HUES6 (cell line): ENCODE data around the gene SETD1B.

Experiments
- H3K27ac ChIP-seq: 2 replicates; pipeline ENCODE4 v1.7.0; 2013; ENCODE audit warnings: low read depth, mild to moderate bottlenecking, low read length, inconsistent platforms
- H3K27me3 ChIP-seq: 2 replicates; pipeline ENCODE4 v1.6.1; 2013; ENCODE audit warnings: low read length; ENCODE audit not compliant: control insufficient read depth, insufficient read depth
- H3K36me3 ChIP-seq: 2 replicates; pipeline ENCODE4 v1.6.1; 2013; ENCODE audit warnings: low read length; ENCODE audit not compliant: control insufficient read depth, insufficient read depth
- H3K4me1 ChIP-seq: 2 replicates; pipeline ENCODE4 v1.6.1; 2013; ENCODE audit warnings: low read length; ENCODE audit not compliant: control insufficient read depth, insufficient read depth
- H3K4me3 ChIP-seq: 2 replicates; pipeline ENCODE4 v1.5.1; 2013; ENCODE audit warnings: low read depth, low read length
- H3K9ac ChIP-seq: one replicate; pipeline ENCODE4 v1.6.1; 2013; ENCODE audit warnings: mild to moderate bottlenecking, low read length
- H3K9me3 ChIP-seq: 2 replicates; pipeline ENCODE4 v1.6.1; 2013; ENCODE audit warnings: low read depth, low read length; ENCODE audit not compliant: control insufficient read depth, insufficient read depth

SETD1B gene

DNA sequence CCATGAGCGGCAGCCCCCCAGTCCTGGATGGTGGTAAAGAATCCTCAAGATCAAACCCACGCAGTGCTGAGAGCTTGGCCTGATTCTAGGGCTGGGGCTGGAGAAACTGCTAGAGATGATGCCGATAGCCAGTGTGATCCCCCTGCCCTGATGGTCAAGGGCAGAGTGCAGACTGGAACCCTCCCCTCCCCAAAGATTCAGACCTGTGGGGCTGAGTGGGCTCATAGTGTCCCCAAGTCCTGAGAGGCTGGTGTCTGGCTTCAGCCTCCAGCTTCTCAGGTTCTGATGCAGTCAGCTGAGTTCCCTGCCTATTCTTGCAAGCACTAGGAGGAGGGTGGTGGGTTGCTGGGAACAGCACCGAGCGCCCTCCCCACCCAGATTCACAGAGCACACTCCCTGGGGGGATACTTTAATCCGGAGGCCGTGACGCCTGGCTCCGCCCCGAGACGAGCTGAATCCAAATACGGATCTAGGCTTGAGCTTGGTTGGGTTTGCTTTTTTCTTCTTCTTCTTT, 22.3 kb upstream of the SETD1B start:
- peaks cover 35% of the 10 kb centered on the region for H3K36me3 ChIP-seq
- no peak overlapping the region for H3K9ac ChIP-seq
- no peaks in the 10 kb centered on the region for H3K9me3 ChIP-seq
- H3K4me3 ChIP-seq, result no peak overlapping the region
- no peaks in the 10 kb centered on the region for H3K27me3 ChIP-seq
- no peak overlapping the region for H3K27ac ChIP-seq
- H3K4me1 ChIP-seq, result peaks cover 12% of the 10 kb centered on the region

DNA sequence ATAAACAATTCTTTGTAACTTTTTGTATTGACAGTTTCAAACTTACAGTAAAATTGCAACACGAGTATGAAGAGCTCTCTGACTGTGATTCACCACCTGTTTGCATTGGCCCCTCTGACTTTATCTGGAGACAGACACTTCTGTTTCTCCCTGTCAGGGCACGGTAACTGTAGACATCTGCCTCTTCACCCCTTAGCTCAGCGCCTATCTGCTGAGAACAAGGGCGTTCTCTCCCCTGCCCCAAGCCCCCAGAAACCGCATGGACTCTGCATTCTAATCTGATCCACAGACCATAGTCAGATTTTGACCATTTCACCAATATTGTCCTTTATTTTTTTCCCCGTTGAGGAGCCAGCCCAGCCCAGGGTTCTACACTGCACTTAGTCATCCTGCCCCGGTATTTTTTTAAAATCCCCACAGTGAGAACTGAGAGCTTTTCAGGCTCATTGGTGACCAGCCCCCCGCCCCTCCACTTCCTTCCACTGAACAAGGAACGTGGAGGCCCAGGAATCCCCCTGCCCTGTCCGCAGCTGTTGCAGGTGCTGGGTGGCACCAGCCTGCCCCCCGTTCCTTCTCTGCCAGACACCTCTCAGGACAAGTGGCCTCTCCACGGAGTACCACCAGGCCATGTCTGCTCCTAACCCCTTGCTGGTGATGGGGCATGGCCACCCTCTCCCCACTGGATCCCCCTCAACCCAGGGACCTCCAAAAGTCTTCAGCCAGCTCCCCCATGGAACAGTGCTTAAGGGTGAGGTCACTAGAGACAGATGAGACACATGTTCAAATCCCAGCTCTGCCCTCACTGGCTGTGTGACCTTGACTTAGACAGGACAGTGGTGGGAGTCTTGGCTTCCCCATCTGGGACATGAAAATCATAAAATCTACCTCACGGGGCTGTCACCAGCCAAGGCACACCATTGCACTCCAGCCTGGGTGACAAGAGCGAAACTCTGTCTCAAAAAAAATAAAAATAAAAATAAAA, 21.5 kb upstream of the SETD1B start:
- H3K4me3 ChIP-seq, result no peak overlapping the region
- H3K4me1 ChIP-seq, result peaks cover 12% of the 10 kb centered on the region
- H3K36me3 ChIP-seq, result peaks cover 39% of the 10 kb centered on the region
- H3K9ac ChIP-seq, result no peak overlapping the region
- no peak overlapping the region for H3K27ac ChIP-seq
- no peaks in the 10 kb centered on the region for H3K27me3 ChIP-seq
- H3K9me3 ChIP-seq, result no peaks in the 10 kb centered on the region

DNA sequence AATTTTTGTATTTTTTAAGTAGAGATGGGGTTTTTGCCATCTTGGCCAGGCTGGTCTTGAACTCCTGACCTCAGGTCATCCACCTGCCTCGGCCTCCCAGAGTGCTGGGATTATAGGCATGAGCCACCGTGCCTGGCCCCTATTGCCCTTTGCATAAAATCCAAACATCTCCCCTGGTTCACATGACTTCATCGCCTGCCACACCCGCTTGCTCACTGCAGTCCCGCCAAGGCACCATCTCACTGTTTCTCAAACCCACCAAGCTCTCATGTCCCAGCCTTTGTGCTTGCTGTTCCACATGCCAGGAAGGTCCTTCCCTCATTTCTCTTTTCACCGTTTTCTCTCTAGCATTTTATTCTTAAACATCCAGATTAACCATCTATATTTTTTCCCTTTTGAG, 20.0 kb upstream of the SETD1B start:
- Histone ChIP-seq H3K9ac (no peak overlapping the region), H3K4me1 (peaks cover 12% of the 10 kb centered on the region), H3K36me3 (peaks cover 40% of the 10 kb centered on the region), H3K27me3 (no peaks in the 10 kb centered on the region), H3K27ac (no peak overlapping the region), H3K4me3 (no peak overlapping the region), H3K9me3 (no peaks in the 10 kb centered on the region)

DNA sequence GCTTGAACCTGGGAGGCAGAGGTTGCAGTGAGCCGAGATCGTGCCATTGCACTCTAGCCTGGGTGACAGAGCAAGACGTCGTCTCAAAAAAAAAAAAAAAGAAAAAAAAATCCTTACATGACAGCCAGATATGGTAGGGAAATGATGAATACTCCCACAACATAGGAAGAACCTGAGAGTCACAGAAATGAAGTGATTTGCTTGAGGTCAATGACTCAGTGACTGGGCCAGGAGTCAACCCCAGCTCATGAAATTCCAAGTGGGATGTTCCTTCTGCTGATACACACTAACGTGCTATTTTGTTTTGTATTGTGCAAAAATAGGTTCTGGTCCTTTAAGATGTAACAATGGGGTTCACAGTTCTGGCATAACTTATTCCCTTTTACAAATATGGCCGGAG, 19.3 kb upstream of the SETD1B start:
- H3K27me3 ChIP-seq, result no peaks in the 10 kb centered on the region
- peaks cover 12% of the 10 kb centered on the region for H3K4me1 ChIP-seq
- no peak overlapping the region for H3K4me3 ChIP-seq
- no peak overlapping the region for H3K27ac ChIP-seq
- peaks cover 34% of the 10 kb centered on the region for H3K36me3 ChIP-seq
- no peaks in the 10 kb centered on the region for H3K9me3 ChIP-seq
- no peak overlapping the region for H3K9ac ChIP-seq

DNA sequence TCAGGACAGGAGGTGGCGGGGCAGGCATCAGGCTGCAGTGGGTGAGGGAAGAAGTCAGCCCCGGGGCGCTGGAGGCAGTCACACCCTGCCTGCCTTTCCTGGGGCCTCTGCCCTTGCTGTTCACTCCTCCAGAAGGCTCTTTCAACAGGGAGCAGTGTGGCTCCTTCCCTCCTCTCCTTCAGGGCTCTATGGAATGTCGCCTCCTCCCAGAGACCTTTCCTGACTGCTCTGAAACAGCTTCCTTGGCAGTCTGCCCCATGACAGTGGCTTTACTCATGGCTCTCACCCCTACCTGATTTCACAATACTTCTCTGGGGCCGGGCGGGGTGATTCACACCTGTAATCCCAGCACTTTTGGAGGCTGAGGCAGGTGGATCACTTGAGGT, 17.4 kb upstream of the SETD1B start:
- H3K4me3 ChIP-seq, result no peak overlapping the region
- no peak overlapping the region for H3K9ac ChIP-seq
- H3K4me1 ChIP-seq, result peaks cover 18% of the 10 kb centered on the region

DNA sequence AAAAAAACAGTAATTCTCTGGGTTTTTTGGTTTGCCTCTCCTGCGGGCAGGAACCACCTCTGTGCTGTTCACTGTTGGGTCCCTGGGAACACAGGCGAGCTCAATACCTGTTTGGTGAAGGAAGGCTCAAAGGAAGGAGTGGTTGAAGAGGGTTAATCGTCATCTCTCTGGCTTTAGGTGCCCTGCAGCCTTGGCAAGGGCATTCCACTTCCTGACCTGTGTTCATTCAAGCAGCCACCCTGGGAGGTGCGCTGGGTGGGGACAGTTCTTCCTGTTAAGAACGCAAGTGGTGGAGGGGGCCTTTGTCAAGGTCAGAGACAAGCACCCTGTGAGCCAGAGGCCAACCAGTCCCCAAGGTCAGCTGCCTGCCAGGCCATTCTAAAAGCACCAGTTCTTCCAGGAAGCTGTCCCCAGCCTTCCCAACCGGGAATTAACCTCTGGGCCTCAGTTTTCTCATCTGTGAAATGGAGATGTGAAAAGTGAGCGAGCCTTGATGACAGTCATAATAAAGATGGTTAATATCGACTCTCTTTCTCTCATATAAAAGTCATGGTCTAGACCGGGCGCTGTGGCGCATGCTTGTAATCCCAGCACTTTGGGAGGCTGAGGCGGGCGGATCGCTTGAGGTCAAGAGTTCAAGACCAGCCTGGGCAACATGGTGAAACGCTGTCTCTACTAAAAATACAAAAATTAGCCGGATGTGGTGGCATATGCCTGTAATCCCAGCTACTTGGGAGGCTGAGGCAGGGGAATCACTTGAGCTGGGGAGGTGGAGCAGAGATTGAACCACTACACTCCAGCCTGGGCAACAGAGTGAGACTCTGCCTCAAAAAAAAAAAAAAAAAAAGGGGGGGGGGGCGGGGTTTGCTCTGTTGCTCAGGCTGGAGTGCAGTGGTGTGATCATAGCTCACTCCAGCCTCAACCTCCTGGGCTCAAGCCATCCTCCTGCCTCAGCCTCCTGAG, 16.5 kb upstream of the SETD1B start:
- H3K9me3 ChIP-seq, result no peaks in the 10 kb centered on the region
- H3K36me3 ChIP-seq, result peaks cover 17% of the 10 kb centered on the region; the same call in 1 of the 2 replicates
- H3K4me3 ChIP-seq, result no peak overlapping the region
- no peaks in the 10 kb centered on the region for H3K27me3 ChIP-seq
- no peak overlapping the region for H3K9ac ChIP-seq
- no peak overlapping the region for H3K27ac ChIP-seq
- peaks cover 14% of the 10 kb centered on the region for H3K4me1 ChIP-seq

More for the DNA sequence above, 17.4 kb upstream of the SETD1B start:
- H3K27ac ChIP-seq, result no peak overlapping the region
- no peaks in the 10 kb centered on the region for H3K9me3 ChIP-seq
- peaks cover 19% of the 10 kb centered on the region; the same call in 1 of the 2 replicates for H3K36me3 ChIP-seq
- no peaks in the 10 kb centered on the region for H3K27me3 ChIP-seq

DNA sequence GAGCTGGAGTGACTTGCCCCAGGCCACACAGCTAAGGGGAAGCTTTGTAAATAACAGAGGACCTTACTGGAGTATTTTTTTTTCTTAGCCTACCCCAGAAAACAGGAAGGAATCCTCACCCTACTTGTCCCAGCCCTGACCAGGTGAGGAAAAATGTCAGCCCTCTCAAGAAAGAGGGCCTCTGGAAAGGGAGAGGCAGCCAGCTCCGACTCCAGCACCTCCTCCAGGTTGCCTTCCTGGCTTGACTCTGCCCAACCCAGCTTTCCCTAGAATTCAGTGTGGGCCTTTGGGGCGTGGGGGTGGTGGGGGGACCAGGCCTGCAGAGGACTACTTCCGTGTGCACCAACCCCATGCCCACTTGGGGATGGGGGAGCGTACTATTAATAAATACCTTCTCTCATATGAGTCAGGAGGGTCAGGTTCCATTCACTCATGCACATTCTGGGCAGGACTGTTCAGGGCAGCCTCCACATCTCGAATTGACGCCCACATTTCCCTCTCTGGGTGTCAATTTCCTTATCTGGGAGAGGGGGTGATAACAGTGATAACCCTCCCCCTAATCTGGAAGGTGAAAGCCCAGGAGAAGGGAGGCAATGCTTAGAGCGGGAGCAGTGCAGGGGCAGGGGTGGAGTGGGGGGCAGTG, 15.5 kb upstream of the SETD1B start:
- H3K9me3 ChIP-seq, result no peaks in the 10 kb centered on the region
- H3K4me3 ChIP-seq, result no peak overlapping the region
- peaks cover 17% of the 10 kb centered on the region; the same call in 1 of the 2 replicates for H3K36me3 ChIP-seq
- H3K27ac ChIP-seq, result no peak overlapping the region
- H3K9ac ChIP-seq, result no peak overlapping the region
- H3K27me3 ChIP-seq, result no peaks in the 10 kb centered on the region
- peaks cover 16% of the 10 kb centered on the region; the same call in 1 of the 2 replicates for H3K4me1 ChIP-seq

DNA sequence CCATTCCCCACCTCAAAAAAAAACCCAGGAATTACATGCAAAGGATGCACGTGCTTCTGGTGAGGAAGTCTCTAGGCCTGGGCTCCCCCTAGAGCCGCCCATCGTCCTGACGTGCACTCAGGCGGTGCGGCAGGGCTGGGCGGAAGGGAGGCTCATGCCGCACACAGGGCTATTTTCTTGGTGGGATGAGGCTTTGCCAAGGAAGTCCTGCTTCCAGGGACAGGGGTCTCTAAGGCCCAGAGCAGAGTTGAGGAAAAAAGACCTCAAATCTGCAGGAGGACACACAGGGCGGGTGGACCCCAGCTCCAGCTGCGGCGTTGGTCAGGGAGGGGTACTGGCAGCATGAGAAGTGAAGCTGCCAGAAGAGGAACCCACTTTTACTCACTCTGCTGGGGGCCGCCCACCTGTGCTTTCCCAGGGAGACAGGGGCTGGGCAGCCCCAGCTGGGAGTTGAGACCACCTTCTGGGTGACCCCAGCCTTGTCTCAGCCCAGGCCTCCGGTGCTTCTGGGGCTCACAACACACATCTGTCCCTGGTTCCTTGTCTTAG, 14.5 kb upstream of the SETD1B start:
- no peaks in the 10 kb centered on the region for H3K9me3 ChIP-seq
- peaks cover 17% of the 10 kb centered on the region; the same call in 1 of the 2 replicates for H3K4me1 ChIP-seq
- H3K36me3 ChIP-seq, result peaks cover 17% of the 10 kb centered on the region; the same call in 1 of the 2 replicates
- no peak overlapping the region for H3K4me3 ChIP-seq
- H3K9ac ChIP-seq, result no peak overlapping the region
- no peak overlapping the region for H3K27ac ChIP-seq
- no peaks in the 10 kb centered on the region for H3K27me3 ChIP-seq

DNA sequence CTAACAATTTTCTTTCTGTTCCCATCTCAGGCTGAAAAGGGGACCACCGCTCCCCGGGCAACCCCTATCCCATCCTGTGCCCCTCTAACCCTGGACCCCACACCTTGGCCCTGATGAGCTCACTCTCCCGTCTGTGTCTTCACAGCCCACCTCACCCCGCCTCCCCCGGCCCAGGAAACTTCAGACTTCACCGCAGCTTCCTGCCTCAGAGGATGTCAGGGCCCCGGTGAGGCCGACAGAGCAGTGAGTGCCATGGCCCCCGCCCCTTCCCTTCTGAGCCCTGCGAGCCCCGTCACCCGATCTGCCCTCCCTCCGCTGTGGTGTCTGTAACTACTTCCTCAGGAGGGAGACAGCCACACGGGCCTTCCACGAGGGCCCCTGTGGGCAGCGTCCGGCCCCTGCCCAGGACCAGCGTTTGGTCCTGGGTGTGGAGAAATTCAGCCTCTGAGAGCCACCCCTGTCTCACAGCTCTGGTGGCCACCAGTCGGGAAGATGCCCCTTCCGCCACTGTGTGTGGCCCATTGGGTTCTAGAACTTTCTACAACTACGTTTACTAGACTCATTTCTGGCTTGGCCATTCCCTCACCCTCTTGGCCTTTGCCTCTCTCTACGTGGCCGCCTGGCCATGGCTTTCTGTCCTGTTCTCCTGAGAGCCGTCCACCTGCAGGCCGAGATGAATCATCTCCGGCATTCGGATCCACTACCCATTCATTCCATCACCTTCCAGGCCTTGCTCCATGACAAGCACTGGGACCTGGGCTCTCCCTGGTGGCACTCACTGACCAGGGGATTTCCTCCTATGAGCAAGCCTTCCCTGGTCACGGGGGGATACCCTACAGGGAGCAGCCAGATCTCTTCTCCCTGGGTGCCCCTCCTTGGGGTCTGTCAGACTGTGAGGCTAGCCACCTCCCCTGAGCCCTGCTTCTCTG, 13.7 kb upstream of the SETD1B start:
- no peak overlapping the region for H3K9ac ChIP-seq
- H3K27me3 ChIP-seq, result no peaks in the 10 kb centered on the region
- H3K36me3 ChIP-seq, result peaks cover 11% of the 10 kb centered on the region; the same call in 1 of the 2 replicates
- H3K27ac ChIP-seq, result no peak overlapping the region
- H3K9me3 ChIP-seq, result no peaks in the 10 kb centered on the region
- H3K4me1 ChIP-seq, result peaks cover 24% of the 10 kb centered on the region
- H3K4me3 ChIP-seq, result no peak overlapping the region
